ENCODE measurements around the gene LIN54. TPM values are rescaled to one million over a fixed set of nuclear protein-coding genes. Genes with fewer than 3 reads are reported as not detected.

Gene LIN54
- total and polyA plus RNA-seq, 2 of the 4 experiments (the other 2 are of a cell fraction): 5.3 to 26.9 TPM

GRCh38 chr4:83024233-83024632, 13.6 kb upstream of the LIN54 start:
- H3K4ac ChIP-seq (ENCODE audit: low read depth, low read length): no peak overlapping the region
- no peak overlapping the region for H2BK20ac ChIP-seq (ENCODE audit: low read depth, low read length)
- H3K9me1 ChIP-seq (ENCODE audit: insufficient read depth, low read length): no peaks in the 10 kb centered on the region
- dilution Hi-C loops (cut with HindIII; ENCODE audit: low sequenced_read_pairs, unreplicated experiment): no loop called here
- no peak overlapping the region for H2BK15ac ChIP-seq (ENCODE audit: low read depth, low read length)
- H3K56ac ChIP-seq (ENCODE audit: extremely low read depth, insufficient read depth, low read length): no peak overlapping the region
- no peak overlapping the region for H3K18ac ChIP-seq (ENCODE audit: low read depth, low read length)
- intact Hi-C loops (cut with micrococcal nuclease): no loop called here
- no peak overlapping the region for H3K4me2 ChIP-seq (ENCODE audit: low read depth, low read length)
- ChIA-PET CTCF (no interaction called here), POLR2A (ENCODE audit: unreplicated experiment) (no interaction called here)
- no CpG with 5 or more reads among the region's 2 CpGs for WGBS, 2 experiments (ENCODE audit: extremely low coverage in 2 of 2, insufficient read length in 1 of 2)
- peaks cover 3% of the 10 kb centered on the region; the same call in 1 of the 2 replicates for H3K27me3 ChIP-seq (ENCODE audit: control insufficient read depth, insufficient read depth, low read length)
- peaks cover 14% of the 10 kb centered on the region for H3K9me3 ChIP-seq (ENCODE audit: control insufficient read depth, insufficient read depth, low read length)
- H4K5ac ChIP-seq (ENCODE audit: low read depth, low read length): no peak overlapping the region
- H2BK5ac ChIP-seq (ENCODE audit: low read depth, low read length, poor library complexity, severe bottlenecking): no peak overlapping the region
- H3K36me3 ChIP-seq (ENCODE audit: control insufficient read depth, insufficient read depth, low read length): no peaks in the 10 kb centered on the region
- H3K23ac ChIP-seq (ENCODE audit: low read depth, low read length): no peak overlapping the region
- H4K8ac ChIP-seq (ENCODE audit: low read depth in 2 of 2, low read length in 2 of 2): no peak overlapping the region
- no peak overlapping the region for H2AFZ ChIP-seq (replicated peaks; ENCODE audit: low read length, poor library complexity)
- H2AK5ac ChIP-seq (ENCODE audit: low read depth, low read length): no peak overlapping the region
- no peak overlapping the region for H2BK120ac ChIP-seq (ENCODE audit: low read depth, low read length)
- H4K20me1 ChIP-seq (ENCODE audit: insufficient read depth, low read length): no peaks in the 10 kb centered on the region
- in situ Hi-C loops (cut with MboI; ENCODE audit: low sequenced_read_pairs): no loop called here
- no peak overlapping the region for H3K9ac ChIP-seq (ENCODE audit: low read depth, low read length)
- no peak overlapping the region for H4K91ac ChIP-seq (ENCODE audit: insufficient read depth, low read depth, low read length)
- H2AK9ac ChIP-seq (replicated peaks; ENCODE audit: low read depth, low read length, poor library complexity): no peak overlapping the region
- ATAC-seq (ENCODE audit: low read depth): no peak
- no peak overlapping the region for H3K14ac ChIP-seq (replicated peaks; ENCODE audit: low read depth, low read length)
- no TSS peak for BruUV-seq (replicated peaks)
- TF ChIP-seq CEBPB (IDR thresholded peaks at IDR 0.05; ENCODE audit: low read depth, low read length) (no peak), CHD1 (IDR thresholded peaks at IDR 0.05; ENCODE audit: low read depth, low read length) (no peak), ELK1 (IDR thresholded peaks at IDR 0.05; ENCODE audit: borderline replicate concordance, low read depth, low read length) (no peak), RAD21 (IDR thresholded peaks at IDR 0.05; ENCODE audit: low read length) (no peak), BHLHE40 (IDR thresholded peaks at IDR 0.05; ENCODE audit: low read depth, low read length) (no peak), SMC3 (IDR thresholded peaks at IDR 0.05; ENCODE audit: low read depth, low read length) (no peak), RFX5 (IDR thresholded peaks at IDR 0.05; ENCODE audit: low read depth, low read length) (no peak), MAZ (IDR thresholded peaks at IDR 0.05; ENCODE audit: borderline replicate concordance, low read depth, low read length) (no peak), MAFK (IDR thresholded peaks at IDR 0.05; ENCODE audit: low read depth, low read length) (no peak), NFE2L2 (IDR thresholded peaks at IDR 0.05; ENCODE audit: low read depth, low read length) (no peak), USF2 (IDR thresholded peaks at IDR 0.05; ENCODE audit: low read depth, low read length) (no peak), CTCF (conservative IDR thresholded peaks at IDR 0.05; ENCODE audit: low read depth, low read length) (no peak), POLR2A (IDR thresholded peaks at IDR 0.05; ENCODE audit: low read depth, low read length) (no peak), MXI1 (IDR thresholded peaks at IDR 0.05; ENCODE audit: borderline replicate concordance, low read depth, low read length) (no peak)
- no peaks in the 10 kb centered on the region for H3K79me1 ChIP-seq (ENCODE audit: low read depth in 1 of 2, low read length in 2 of 2)
- H3K4me1 ChIP-seq (ENCODE audit: control insufficient read depth, insufficient read depth, low read length): no peaks in the 10 kb centered on the region; the same call in 1 of the 2 replicates
- H3K4me3 ChIP-seq (ENCODE audit: insufficient read depth, low read depth, low read length): no peak overlapping the region
- H3K27ac ChIP-seq (ENCODE audit: insufficient read depth, low read length): no peak overlapping the region
- no peak for DNase-seq

All from IMR-90 (cell line).